Esophagus squamous epithelium (tissue), 5 donors: Measurements from ENCODE around the gene CFTR. TPM values are rescaled to one million over a fixed set of nuclear protein-coding genes. Genes with fewer than 3 reads are reported as not detected.

Experiments used
- DNase-seq: peaks from one replicate; lab custom pipeline; 2025; lab: John Stamatoyannopoulos, UW
- H3K27ac ChIP-seq, 4 donors: fragments of 200-600 bp; sonication (generic); one replicate each; pipeline ENCODE4 v1.5.1; 2016 to 2019; ENCODE audit warnings: mild to moderate bottlenecking in 1 of 4
- H3K27me3 ChIP-seq, 4 donors: fragments of 200-600 bp; sonication (generic); 1 replicate in 3 of 4; 2 replicates in 1 of 4; pipeline versions ENCODE4 v1.5.1 to v1.6.0; 2017 to 2021; ENCODE audit warnings: antibody characterized with exemption in 1 of 4
- H3K36me3 ChIP-seq, 3 donors: fragments of 200-600 bp; sonication (generic); one replicate each; pipeline ENCODE4 v1.5.1; 2016 to 2019
- H3K4me1 ChIP-seq, 3 donors: fragments of 200-600 bp; sonication (generic); one replicate each; pipeline ENCODE4 v1.5.1; 2017 to 2019
- H3K4me3 ChIP-seq, 4 donors: fragments of 200-600 bp; sonication (generic); 1 replicate in 3 of 4; 2 replicates in 1 of 4; pipeline ENCODE4 v1.5.1; 2016 to 2019; ENCODE audit warnings: mild to moderate bottlenecking in 2 of 4, moderate library complexity in 1 of 4
- H3K9me3 ChIP-seq, 3 donors: fragments of 200-600 bp; sonication (generic); one replicate each; pipeline ENCODE4 v1.5.1; 2016 to 2019
- POLR2A ChIP-seq, 4 donors: fragments of 450-650 bp; IDR thresholded peaks; one replicate each; pipeline ENCODE4 v1.6.1; 2017; ENCODE audit warnings: antibody characterized with exemption in 4 of 4, mild to moderate bottlenecking in 4 of 4, moderate library complexity in 3 of 4
- WGBS, 2 donors: methylation state at CpG; one replicate each; pipeline ENCODE4 v1.1.5; 2018; 5-methylcytosine and 5-hydroxymethylcytosine counted together
- intact Hi-C: fragments of 100-400 bp; cut with DNase I; formaldehyde crosslinking; loops from one replicate; pipeline ENCODE4 v1.15.0; 2022
- total RNA-seq, 4 donors: library from RNA; depleted of rRNA; stranded (reverse); fragments of >200 nt; gene quantifications; one replicate each; pipeline ENCODE4 v1.1.0, GENCODE V29; 2016
- TF ChIP-seq, protein P1 (sequence below), 6 experiments: fragments of 450-650 bp in 4 of 6; fragments of 200-600 bp in 2 of 6; sonication (generic) in 2 of 6; IDR thresholded peaks; one replicate each; pipeline ENCODE4 v1.5.1; 2016 to 2019; ENCODE audit warnings: antibody characterized with exemption in 6 of 6, mild to moderate bottlenecking in 4 of 6, moderate library complexity in 4 of 6
- donor health status: DM: yes; HTN: yes; CAD: no.

The CFTR gene
- total RNA-seq, 4 donors from 2014 or later: 0.38 to 2.1 (median 0.99) TPM; not detected in 1

GRCh38 chr7:117564627-117565026, 84.8 kb downstream of the CFTR start:
- Histone ChIP-seq H3K36me3 (no peaks in the 10 kb centered on the region), H3K4me3 (no peak overlapping the region), H3K27me3 (no peaks in the 10 kb centered on the region), H3K27ac (no peak overlapping the region), H3K4me1 (no peaks in the 10 kb centered on the region), H3K9me3 (no peaks in the 10 kb centered on the region)
- TF ChIP-seq, protein P1, sequence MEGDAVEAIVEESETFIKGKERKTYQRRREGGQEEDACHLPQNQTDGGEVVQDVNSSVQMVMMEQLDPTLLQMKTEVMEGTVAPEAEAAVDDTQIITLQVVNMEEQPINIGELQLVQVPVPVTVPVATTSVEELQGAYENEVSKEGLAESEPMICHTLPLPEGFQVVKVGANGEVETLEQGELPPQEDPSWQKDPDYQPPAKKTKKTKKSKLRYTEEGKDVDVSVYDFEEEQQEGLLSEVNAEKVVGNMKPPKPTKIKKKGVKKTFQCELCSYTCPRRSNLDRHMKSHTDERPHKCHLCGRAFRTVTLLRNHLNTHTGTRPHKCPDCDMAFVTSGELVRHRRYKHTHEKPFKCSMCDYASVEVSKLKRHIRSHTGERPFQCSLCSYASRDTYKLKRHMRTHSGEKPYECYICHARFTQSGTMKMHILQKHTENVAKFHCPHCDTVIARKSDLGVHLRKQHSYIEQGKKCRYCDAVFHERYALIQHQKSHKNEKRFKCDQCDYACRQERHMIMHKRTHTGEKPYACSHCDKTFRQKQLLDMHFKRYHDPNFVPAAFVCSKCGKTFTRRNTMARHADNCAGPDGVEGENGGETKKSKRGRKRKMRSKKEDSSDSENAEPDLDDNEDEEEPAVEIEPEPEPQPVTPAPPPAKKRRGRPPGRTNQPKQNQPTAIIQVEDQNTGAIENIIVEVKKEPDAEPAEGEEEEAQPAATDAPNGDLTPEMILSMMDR (IDR thresholded peaks at IDR 0.05): no peak
- TF ChIP-seq POLR2A (IDR thresholded peaks at IDR 0.05): no peak
- no peak for DNase-seq
- intact Hi-C loops: no loop called here
- 50 to 61% methylated on average over 2 of the region's 2 CpGs for WGBS, 2 donors

GRCh38 chr7:117565226-117565625, 85.4 kb downstream of the CFTR start:
- no peak for DNase-seq
- TF ChIP-seq, protein P1 (IDR thresholded peaks at IDR 0.05): no peak
- no peak for TF ChIP-seq POLR2A (IDR thresholded peaks at IDR 0.05)
- H3K9me3 ChIP-seq: no peaks in the 10 kb centered on the region
- H3K36me3 ChIP-seq: no peaks in the 10 kb centered on the region
- no peak overlapping the region for H3K27ac ChIP-seq
- intact Hi-C loops: no loop called here
- H3K4me3 ChIP-seq: no peak overlapping the region
- no peaks in the 10 kb centered on the region for H3K27me3 ChIP-seq
- no peaks in the 10 kb centered on the region for H3K4me1 ChIP-seq
- 78 to 88% methylated on average over 4 of the region's 4 CpGs for WGBS, 2 donors

DNA sequence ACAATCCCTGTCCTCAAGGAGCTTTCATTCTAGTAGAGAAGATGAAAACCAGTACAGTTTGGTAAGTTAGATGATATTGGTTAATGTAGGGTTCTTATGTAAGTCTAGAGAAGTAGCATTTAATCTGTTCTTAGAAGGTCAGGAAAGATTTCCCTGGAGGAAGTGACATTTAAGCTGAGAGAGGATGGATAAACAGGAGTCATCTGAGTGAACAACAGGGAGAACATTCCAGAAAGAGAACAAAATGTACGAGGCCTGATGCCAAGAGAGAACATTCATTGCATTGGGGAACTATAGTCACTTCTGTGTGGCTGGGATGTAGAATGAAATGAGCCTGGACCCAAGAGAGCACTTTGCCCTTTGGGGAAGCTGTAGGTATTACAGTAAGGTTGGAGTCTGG, 88.0 kb downstream of the CFTR start:
- no peaks in the 10 kb centered on the region for H3K4me1 ChIP-seq
- no peak overlapping the region for H3K27ac ChIP-seq
- WGBS, 2 donors: 47 to 65% methylated on average over 1 of the region's 1 CpG
- H3K27me3 ChIP-seq: no peaks in the 10 kb centered on the region
- no peaks in the 10 kb centered on the region for H3K36me3 ChIP-seq
- intact Hi-C loops: no loop called here
- no peaks in the 10 kb centered on the region for H3K9me3 ChIP-seq
- no peak for TF ChIP-seq POLR2A (IDR thresholded peaks at IDR 0.05)
- TF ChIP-seq, protein P1 (IDR thresholded peaks at IDR 0.05): no peak
- no peak for DNase-seq
- H3K4me3 ChIP-seq: no peak overlapping the region

- no peak for DNase-seq
- H3K36me3 ChIP-seq: no peaks in the 10 kb centered on the region
- no peaks in the 10 kb centered on the region for H3K27me3 ChIP-seq
- TF ChIP-seq, protein P1 (IDR thresholded peaks at IDR 0.05): no peak
- TF ChIP-seq POLR2A (IDR thresholded peaks at IDR 0.05): no peak
- no peaks in the 10 kb centered on the region for H3K4me1 ChIP-seq
- intact Hi-C loops: no loop called here
- no peaks in the 10 kb centered on the region for H3K9me3 ChIP-seq
- H3K4me3 ChIP-seq: no peak overlapping the region
- H3K27ac ChIP-seq: no peak overlapping the region
Measured at GRCh38 chr7:117572856-117573620, 93.2 kb downstream of the CFTR start.

DNA sequence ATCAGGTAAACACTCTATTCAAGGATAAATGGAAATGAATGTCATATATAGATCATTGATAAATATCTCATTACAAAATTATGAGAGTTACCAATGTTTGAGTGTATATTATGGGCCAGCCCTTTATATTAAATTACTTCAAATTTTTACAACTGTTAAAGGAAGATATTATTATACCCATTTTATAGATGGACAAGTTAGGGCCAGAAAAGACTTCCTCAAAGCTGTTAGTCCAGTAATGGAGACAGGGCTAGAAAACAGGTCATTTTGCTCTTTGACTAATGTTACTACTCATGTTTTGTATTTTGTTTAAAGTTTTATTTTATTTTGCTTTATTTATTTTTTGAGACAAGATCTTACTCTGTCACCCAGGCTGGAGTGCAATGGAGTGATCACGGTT, 101.6 kb downstream of the CFTR start:
- DNase-seq: no peak
- Histone ChIP-seq H3K27ac (no peak overlapping the region), H3K4me3 (no peak overlapping the region), H3K9me3 (no peaks in the 10 kb centered on the region), H3K4me1 (no peaks in the 10 kb centered on the region), H3K27me3 (no peaks in the 10 kb centered on the region), H3K36me3 (no peaks in the 10 kb centered on the region)
- 83 to 100% methylated on average over 1 of the region's 1 CpG for WGBS, 2 donors
- intact Hi-C loops: no loop called here
- no peak for TF ChIP-seq POLR2A (IDR thresholded peaks at IDR 0.05)
- TF ChIP-seq, protein P1 (IDR thresholded peaks at IDR 0.05): no peak
